ENCODE results near the gene DMAC2L. TPM values are rescaled to one million over a fixed set of nuclear protein-coding genes. Genes with fewer than 3 reads are reported as not detected.
"Not testable (repeated sequence)": the region's sequence is repeated elsewhere in the genome, so short reads cannot be mapped to it uniquely, and the experiment has no call there.

DMAC2L gene
- total and polyA plus RNA-seq, 2 experiments from 2014 or later = 7.8 to 12.3 TPM

DNA sequence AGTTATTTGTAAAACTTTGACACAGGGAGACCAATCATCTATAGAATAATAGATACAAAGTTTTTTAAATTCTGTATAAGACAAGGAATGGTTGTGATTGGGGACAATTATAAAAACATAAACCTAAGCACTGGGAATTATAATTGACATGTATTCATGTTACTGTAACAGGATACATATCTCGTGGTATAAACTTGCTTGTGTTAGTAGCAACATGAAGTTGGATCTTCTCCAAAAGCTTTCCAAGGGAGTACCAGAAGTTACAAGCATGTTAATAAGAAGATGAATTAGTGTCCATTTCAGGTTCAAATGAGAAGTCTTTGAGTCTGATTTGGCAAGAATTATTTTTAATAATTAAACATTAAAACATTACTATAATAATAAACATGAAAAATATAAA, 42.4 kb downstream of the DMAC2L start:
- TF ChIP-seq EZH2phosphoT487 (IDR thresholded peaks at IDR 0.05; ENCODE audit: insufficient read depth, low read depth) (no peak), EZH2 (IDR thresholded peaks at IDR 0.05; ENCODE audit: insufficient read depth, poor library complexity, severe bottlenecking) (no peak)
- WGBS, 2 experiments (ENCODE audit: low coverage in 1 of 2, low lambda C conversion rate in 2 of 2, missing lambda C conversion rate in 2 of 2) = 0% methylated on average over 1 of the region's 1 CpG
- no peaks in the 10 kb centered on the region for H3K27me3 ChIP-seq (replicated peaks; ENCODE audit: insufficient read depth)
- no peak overlapping the region for H3K27ac ChIP-seq
- peaks cover 10% of the 10 kb centered on the region; the same call in 1 of the 2 replicates for H3F3A ChIP-seq (ENCODE audit: insufficient read depth)
- no peaks in the 10 kb centered on the region for H3K79me2 ChIP-seq (ENCODE audit: insufficient read depth)
- H3K4me3 ChIP-seq = no peak overlapping the region
- no peak overlapping the region for H2AFZ ChIP-seq
- H3K36me3 ChIP-seq (ENCODE audit: low read depth) = no peaks in the 10 kb centered on the region
- no peaks in the 10 kb centered on the region for H4K20me1 ChIP-seq (ENCODE audit: insufficient read depth)
- DNase-seq = no peak
- in situ Hi-C loops (cut with MboI) = no loop called here
- H3K9ac ChIP-seq = no peak overlapping the region
- no peaks in the 10 kb centered on the region for H3K9me2 ChIP-seq (ENCODE audit: insufficient read depth)
- H3K9me3 ChIP-seq (ENCODE audit: low read depth) = no peaks in the 10 kb centered on the region
- H3K4me2 ChIP-seq (ENCODE audit: unreplicated experiment) = no peak overlapping the region
- H3K4me1 ChIP-seq (ENCODE audit: insufficient read depth) = peaks cover 27% of the 10 kb centered on the region

DNA sequence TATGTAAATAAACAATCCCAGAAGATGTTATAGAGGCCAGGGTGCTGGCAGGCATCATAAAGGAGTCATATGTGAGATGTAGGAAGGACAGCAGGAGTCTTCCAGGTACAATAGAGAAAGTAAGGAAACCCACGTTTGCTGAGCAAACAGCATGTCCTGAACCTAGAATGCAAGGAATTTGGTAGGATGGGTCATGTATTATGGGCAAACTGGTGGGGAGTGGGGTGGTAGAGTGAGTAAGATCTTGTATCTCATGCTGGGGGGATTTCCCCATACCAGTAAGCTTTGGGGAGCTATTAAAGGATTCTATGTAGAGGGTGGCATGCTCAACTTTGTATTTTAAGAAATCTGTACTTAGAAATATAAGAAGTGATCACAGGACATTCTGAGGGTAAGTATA, 43.6 kb downstream of the DMAC2L start:
- Histone ChIP-seq H3K27me3 (replicated peaks; ENCODE audit: insufficient read depth) (no peaks in the 10 kb centered on the region), H3K9ac (no peak overlapping the region), H3K9me3 (ENCODE audit: low read depth) (no peaks in the 10 kb centered on the region), H3K36me3 (ENCODE audit: low read depth) (no peaks in the 10 kb centered on the region), H3K9me2 (ENCODE audit: insufficient read depth) (no peaks in the 10 kb centered on the region), H2AFZ (no peak overlapping the region), H3K27ac (no peak overlapping the region), H3K4me2 (ENCODE audit: unreplicated experiment) (no peak overlapping the region), H3K79me2 (ENCODE audit: insufficient read depth) (no peaks in the 10 kb centered on the region), H4K20me1 (ENCODE audit: insufficient read depth) (no peaks in the 10 kb centered on the region), H3K4me3 (no peak overlapping the region), H3K4me1 (ENCODE audit: insufficient read depth) (peaks cover 25% of the 10 kb centered on the region), H3F3A (ENCODE audit: insufficient read depth) (peaks cover 10% of the 10 kb centered on the region; the same call in 1 of the 2 replicates)
- in situ Hi-C loops (cut with MboI) = no loop called here
- WGBS, 2 experiments (ENCODE audit: low coverage in 1 of 2, low lambda C conversion rate in 2 of 2, missing lambda C conversion rate in 2 of 2) = 100% methylated on average over 1 of the region's 1 CpG
- DNase-seq = no peak
- no peak for TF ChIP-seq EZH2phosphoT487 (IDR thresholded peaks at IDR 0.05; ENCODE audit: insufficient read depth, low read depth)
- TF ChIP-seq EZH2 (IDR thresholded peaks at IDR 0.05; ENCODE audit: insufficient read depth, poor library complexity, severe bottlenecking) = no peak

DNA sequence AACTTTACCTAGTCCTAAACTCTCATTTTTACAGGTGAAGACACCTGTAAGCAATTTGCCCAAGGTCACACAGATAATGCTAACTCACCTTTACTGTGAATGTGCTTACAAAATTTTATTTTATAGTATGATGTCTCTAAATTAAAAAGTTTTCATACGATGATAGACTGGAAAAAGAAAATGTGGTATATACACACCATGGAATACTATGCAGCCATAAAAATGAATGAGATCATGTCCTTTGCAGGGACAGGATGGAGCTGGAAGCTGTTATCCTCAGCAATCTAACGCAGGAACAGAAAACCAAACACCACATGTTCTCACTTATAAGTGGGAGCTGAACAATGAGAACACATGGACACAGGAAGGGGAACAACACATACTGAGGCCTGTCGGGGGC, 44.2 kb downstream of the DMAC2L start:
- H3K79me2 ChIP-seq (ENCODE audit: insufficient read depth); H3K4me3 ChIP-seq; H3K9me3 ChIP-seq (ENCODE audit: low read depth); DNase-seq; H3K4me2 ChIP-seq (ENCODE audit: unreplicated experiment); H2AFZ ChIP-seq; H3K36me3 ChIP-seq (ENCODE audit: low read depth); H3K27ac ChIP-seq; H3K27me3 ChIP-seq (replicated peaks; ENCODE audit: insufficient read depth); H4K20me1 ChIP-seq (ENCODE audit: insufficient read depth); H3F3A ChIP-seq (ENCODE audit: insufficient read depth); H3K9me2 ChIP-seq (ENCODE audit: insufficient read depth); in situ Hi-C loops (cut with MboI); H3K9ac ChIP-seq: not testable (repeated sequence)
- WGBS, 2 experiments (ENCODE audit: low coverage in 1 of 2, low lambda C conversion rate in 2 of 2, missing lambda C conversion rate in 2 of 2) = 74 to 77% methylated on average over 3 of the region's 3 CpGs
- peaks cover 19% of the 10 kb centered on the region for H3K4me1 ChIP-seq (ENCODE audit: insufficient read depth)

DNA sequence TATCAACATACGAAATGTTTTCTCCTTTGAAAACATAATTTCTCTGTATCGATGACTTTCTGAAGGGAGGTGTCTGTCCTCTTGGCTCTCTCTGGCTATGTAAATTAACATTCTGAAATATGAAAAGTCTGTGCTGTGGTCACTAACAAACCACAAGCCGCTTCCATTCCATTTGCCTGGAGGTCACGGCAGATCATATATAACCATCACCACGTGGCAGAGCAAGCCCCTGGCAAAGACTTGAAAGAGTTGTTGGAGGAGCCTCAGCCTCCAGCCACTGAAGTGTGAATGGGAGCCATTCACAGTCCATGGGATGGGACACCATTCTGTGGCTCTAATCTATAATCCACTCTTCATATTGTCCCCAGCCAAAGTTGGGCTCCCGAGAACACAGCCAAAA, 45.0 kb downstream of the DMAC2L start:
- Histone ChIP-seq H3K9me3 (ENCODE audit: low read depth) (no peaks in the 10 kb centered on the region), H4K20me1 (ENCODE audit: insufficient read depth) (no peaks in the 10 kb centered on the region), H3K9ac (no peak overlapping the region), H3K9me2 (ENCODE audit: insufficient read depth) (no peaks in the 10 kb centered on the region), H3K4me2 (ENCODE audit: unreplicated experiment) (no peak overlapping the region), H2AFZ (no peak overlapping the region), H3F3A (ENCODE audit: insufficient read depth) (peaks cover 10% of the 10 kb centered on the region; the same call in 1 of the 2 replicates), H3K36me3 (ENCODE audit: low read depth) (no peaks in the 10 kb centered on the region), H3K27me3 (replicated peaks; ENCODE audit: insufficient read depth) (no peaks in the 10 kb centered on the region), H3K27ac (no peak overlapping the region), H3K4me3 (no peak overlapping the region), H3K79me2 (ENCODE audit: insufficient read depth) (no peaks in the 10 kb centered on the region), H3K4me1 (ENCODE audit: insufficient read depth) (peaks cover 15% of the 10 kb centered on the region)
- WGBS, 2 experiments (ENCODE audit: low coverage in 1 of 2, low lambda C conversion rate in 2 of 2, missing lambda C conversion rate in 2 of 2) = 55 to 61% methylated on average over 6 of the region's 6 CpGs
- in situ Hi-C loops (cut with MboI) = no loop called here
- DNase-seq = no peak
- no peak for TF ChIP-seq EZH2phosphoT487 (IDR thresholded peaks at IDR 0.05; ENCODE audit: insufficient read depth, low read depth)

DNA sequence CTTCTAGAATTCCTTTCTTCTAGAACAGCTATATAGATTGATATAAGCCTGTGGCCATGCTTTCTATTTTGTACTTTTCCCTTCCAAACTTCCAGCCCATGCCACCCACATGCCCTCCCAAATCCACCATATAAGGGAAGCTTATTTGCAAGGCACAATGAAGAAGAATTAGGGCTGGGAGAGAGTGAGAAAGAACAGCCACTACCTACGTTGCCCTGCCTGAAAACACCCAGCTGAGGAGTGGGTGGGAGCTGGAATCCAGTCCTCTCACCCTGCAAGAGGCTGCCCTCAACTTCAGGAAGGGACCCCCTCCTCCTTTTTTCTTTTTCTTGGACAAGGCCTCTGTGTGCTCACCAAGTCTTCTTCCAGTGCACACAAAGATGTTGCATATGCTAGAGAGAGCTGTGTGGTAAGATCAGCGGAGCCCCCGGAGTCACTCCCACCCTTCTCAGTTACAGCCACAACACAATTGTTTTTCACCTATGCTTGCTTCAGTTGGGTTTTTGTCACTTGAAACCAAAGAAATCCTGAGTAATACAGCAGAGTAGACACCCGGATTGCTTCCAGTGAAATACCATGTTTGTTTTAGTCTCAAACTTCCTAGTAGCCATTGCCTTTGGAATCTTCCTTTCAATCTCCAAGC, 45.8 kb downstream of the DMAC2L start:
- in situ Hi-C loops (cut with MboI) = no loop called here

More for the DNA sequence above, 45.8 kb downstream of the DMAC2L start:
- WGBS, 2 experiments (ENCODE audit: low coverage in 1 of 2, low lambda C conversion rate in 2 of 2, missing lambda C conversion rate in 2 of 2) = 86 to 88% methylated on average over 4 of the region's 4 CpGs
- Histone ChIP-seq H3K27me3 (replicated peaks; ENCODE audit: insufficient read depth) (no peaks in the 10 kb centered on the region), H3K9ac (no peak overlapping the region), H3K9me3 (ENCODE audit: low read depth) (no peaks in the 10 kb centered on the region), H3K36me3 (ENCODE audit: low read depth) (no peaks in the 10 kb centered on the region), H3K4me1 (ENCODE audit: insufficient read depth) (peaks cover 9% of the 10 kb centered on the region), H3K27ac (no peak overlapping the region), H3K4me2 (ENCODE audit: unreplicated experiment) (no peak overlapping the region), H3K79me2 (ENCODE audit: insufficient read depth) (no peaks in the 10 kb centered on the region), H3F3A (ENCODE audit: insufficient read depth) (peaks cover 7% of the 10 kb centered on the region; the same call in 1 of the 2 replicates), H4K20me1 (ENCODE audit: insufficient read depth) (no peaks in the 10 kb centered on the region), H2AFZ (no peak overlapping the region), H3K9me2 (ENCODE audit: insufficient read depth) (no peaks in the 10 kb centered on the region), H3K4me3 (no peak overlapping the region)
- DNase-seq = no peak
- TF ChIP-seq EZH2phosphoT487 (IDR thresholded peaks at IDR 0.05; ENCODE audit: insufficient read depth, low read depth) = no peak
- no peak for TF ChIP-seq EZH2 (IDR thresholded peaks at IDR 0.05; ENCODE audit: insufficient read depth, poor library complexity, severe bottlenecking)
